NOMO-1 treated with dmso at 0.1 percent for 144 hours (cell line): ENCODE measurements around the gene NDUFB4.
"Not testable (repeated sequence)": the region's sequence is repeated elsewhere in the genome, so short reads cannot be mapped to it uniquely, and the experiment has no call there.

Experiments used
- DNase-seq: peaks from one replicate; lab custom pipeline; 2025; ENCODE audit not compliant: unreplicated experiment; lab: John Stamatoyannopoulos, UW

The NDUFB4 gene

GRCh38 chr3:120636795-120637401 is 40.8 kb downstream of the NDUFB4 start:
- DNase-seq, result no peak

DNA sequence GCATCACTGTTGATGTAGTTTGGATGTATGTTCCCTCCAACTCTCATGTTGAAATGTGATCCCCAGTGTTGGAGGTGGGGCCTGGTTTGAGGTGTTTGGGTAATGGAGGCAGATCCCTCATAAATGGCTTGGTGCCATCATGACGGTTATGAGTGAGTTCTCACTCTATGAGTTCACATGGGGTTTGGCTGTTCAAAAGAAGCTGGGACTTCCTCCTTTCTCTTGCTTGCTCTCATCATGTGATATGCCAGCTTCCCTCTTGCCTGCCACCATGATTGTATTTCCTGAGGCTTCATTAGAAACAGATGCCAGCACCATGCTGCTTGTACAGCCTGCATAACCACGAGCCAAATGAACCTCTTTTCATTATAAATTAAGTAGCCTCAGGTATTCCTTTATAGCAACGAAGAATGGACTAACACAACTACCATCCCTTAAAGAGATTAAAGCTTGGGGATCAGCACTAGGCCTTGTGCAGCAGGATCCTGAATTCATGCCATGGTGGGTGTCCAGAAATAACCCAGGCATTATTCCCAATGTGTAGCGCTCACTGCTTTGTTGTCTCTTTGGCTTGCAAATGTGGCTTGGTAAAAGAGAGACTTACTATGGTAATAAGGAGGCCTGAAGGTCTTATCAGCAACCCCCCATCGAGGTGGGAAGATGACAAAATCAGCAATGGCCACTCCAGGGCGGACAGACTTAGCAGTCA is 41.9 kb downstream of the NDUFB4 start:
- no peak for DNase-seq

DNA sequence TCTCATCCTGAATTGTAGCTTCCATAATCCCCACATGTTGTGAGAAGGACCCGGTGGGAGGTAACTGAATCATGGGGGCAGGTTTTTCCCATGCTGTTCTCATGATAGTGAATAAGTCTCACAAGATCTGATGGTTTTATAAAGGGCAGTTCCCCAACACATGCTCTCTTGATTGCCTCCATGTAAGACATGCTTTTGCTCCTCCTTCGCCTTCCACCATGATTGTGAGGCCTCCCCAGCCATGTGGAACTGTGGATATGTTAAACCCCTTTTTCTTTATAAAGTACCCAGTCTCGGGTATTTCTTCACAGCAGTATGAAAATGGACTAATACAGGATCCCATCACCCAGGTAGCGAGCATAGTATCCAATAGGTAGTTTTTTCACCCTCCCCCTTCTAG is 42.7 kb downstream of the NDUFB4 start:
- not testable (repeated sequence) for DNase-seq

- DNase-seq, result no peak
Observed at GRCh38 chr3:120640231-120640630, 44.1 kb downstream of the NDUFB4 start.

DNA sequence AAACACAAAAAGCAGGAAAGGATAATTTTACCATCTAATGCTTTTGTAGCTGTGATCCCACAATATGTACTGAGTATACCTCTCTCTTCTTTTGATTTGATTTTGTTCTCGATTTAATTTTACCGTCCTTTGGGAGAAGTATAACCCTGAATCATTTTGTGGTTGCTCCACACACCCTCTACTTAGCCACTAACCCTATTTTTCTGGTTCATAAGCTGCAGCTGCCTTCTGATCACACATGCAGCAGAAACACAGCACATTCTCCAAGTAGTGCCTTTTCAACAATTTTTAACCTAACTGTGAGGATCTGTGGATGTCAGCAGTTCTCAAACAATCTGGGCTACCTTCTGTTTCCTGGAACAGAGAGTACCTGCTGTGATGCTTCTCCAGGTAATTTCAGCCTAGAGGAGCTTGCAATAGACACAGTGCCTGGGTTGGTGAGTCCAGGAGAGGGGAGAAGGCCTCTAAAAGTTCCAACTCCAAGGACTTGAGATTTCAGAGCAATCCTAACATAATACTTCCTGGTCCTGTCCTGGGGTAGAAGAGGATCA is 45.6 kb downstream of the NDUFB4 start:
- DNase-seq, result no peak

DNA sequence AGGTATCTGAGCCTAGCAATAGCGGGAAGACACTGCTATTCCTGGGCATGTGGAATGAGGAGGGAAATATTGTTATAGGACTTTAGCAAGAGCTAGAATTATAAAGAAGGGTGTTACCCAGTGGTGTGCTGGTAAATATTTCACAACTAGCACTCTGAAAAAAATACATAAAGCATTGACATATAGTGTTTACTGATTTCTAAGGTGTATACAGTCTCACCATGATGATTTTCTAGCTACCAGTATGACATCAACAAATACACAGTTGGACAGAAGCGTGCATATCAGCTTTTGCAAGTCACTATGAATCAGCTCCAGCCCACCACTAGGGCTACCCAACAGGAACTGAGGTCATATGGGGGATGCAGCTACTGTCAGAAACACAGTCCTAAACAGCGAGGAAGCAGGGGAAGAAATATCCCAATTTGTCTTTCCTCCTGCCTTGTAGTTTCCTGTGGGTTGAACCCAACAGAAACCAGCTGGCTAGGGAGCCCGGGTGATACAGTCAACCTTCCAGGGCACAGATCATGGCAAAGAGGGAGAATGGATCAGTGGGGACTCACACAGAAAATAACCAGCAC is 46.3 kb downstream of the NDUFB4 start:
- peak; percentile 39 for DNase-seq

GRCh38 chr3:120645083-120645845 is 49.1 kb downstream of the NDUFB4 start:
- no peak for DNase-seq

DNA sequence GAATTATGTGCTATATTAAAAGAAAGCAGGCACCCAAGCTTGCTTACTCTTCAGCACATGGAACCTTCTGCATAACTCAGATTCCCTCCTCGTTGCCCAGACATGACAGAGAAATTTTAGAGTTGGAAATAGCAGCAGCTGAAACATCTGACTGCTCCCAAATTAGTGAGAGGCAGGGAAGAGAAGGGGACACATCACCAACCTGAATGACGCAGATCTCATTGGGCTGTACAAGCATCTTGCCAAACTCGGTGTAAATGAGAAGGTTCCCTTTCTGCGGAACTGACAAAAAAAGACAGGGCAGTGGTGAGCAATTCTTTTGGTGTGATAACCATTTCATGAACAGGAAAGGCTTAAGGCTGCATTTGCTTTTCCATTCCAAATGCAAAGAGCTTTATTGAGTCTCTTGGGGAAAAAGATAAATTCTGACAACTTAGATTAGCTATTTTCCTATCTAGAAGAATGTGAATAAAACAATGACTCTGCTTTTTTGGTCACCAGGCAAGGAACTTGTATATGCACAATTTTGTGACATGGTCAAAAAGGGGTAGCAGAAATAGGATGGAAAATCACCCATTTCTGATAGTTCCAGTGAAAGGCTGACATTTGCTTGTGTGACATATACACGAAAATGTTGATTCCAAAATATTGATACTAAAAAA is 50.8 kb downstream of the NDUFB4 start:
- DNase-seq, result no peak

DNA sequence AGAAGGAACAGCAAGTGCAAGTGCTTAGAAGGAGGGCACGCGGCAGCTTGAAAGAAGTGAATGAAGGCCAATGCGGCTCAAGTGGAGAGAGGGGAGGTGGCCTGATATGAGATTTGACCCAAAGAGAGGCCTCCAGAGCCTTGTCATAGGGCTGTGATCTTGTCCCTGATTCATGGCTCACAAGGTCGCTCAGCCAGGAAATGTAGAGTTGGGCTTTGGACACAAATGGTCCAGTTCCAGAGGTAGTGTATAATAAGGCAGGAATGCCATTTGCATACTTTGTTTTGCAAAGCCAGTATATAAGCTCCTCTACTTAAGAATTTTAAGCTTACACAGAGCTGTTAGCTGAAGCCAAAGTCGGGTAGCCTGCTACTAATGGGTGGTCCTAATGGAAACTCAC is 52.2 kb downstream of the NDUFB4 start:
- no peak for DNase-seq

- DNase-seq, result peak; percentile 1
Observed at GRCh38 chr3:120649830-120650233, 53.7 kb downstream of the NDUFB4 start.

GRCh38 chr3:120650311-120650710 is 54.2 kb downstream of the NDUFB4 start:
- DNase-seq, result no peak
